ENCODE measurements around the gene ABI2. TPM values are rescaled to one million over a fixed set of nuclear protein-coding genes. Genes with fewer than 3 reads are reported as not detected.
A peak's percentile ranks its signal among the peaks of the same experiment; 100 is the strongest.

Gene ABI2
- total RNA-seq, 1 donor from 2014 or later, result 101 TPM

GRCh38 chr2:203327582-203327900 lies 653 bp upstream of the ABI2 start:
- Mint-ChIP-seq H3K36me3 (ENCODE audit: low read depth, unreplicated experiment) (peaks cover 6% of the 10 kb centered on the region), H3K4me1 (ENCODE audit: unreplicated experiment) (peaks cover 20% of the 10 kb centered on the region), H3K27ac (ENCODE audit: unreplicated experiment) (peak overlapping the region; percentile 100), H3K4me3 (ENCODE audit: unreplicated experiment) (peak overlapping the region; percentile 98), H3K27me3 (ENCODE audit: unreplicated experiment) (peaks cover 11% of the 10 kb centered on the region), H3K9me3 (ENCODE audit: unreplicated experiment) (no peaks in the 10 kb centered on the region)
- DNase-seq (ENCODE audit: low spot score), result no peak
- TF ChIP-seq, protein P1, sequence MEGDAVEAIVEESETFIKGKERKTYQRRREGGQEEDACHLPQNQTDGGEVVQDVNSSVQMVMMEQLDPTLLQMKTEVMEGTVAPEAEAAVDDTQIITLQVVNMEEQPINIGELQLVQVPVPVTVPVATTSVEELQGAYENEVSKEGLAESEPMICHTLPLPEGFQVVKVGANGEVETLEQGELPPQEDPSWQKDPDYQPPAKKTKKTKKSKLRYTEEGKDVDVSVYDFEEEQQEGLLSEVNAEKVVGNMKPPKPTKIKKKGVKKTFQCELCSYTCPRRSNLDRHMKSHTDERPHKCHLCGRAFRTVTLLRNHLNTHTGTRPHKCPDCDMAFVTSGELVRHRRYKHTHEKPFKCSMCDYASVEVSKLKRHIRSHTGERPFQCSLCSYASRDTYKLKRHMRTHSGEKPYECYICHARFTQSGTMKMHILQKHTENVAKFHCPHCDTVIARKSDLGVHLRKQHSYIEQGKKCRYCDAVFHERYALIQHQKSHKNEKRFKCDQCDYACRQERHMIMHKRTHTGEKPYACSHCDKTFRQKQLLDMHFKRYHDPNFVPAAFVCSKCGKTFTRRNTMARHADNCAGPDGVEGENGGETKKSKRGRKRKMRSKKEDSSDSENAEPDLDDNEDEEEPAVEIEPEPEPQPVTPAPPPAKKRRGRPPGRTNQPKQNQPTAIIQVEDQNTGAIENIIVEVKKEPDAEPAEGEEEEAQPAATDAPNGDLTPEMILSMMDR (IDR thresholded peaks at IDR 0.05; ENCODE audit: unreplicated experiment), result no peak

GRCh38 chr2:203328760-203329540 lies 756 bp downstream of the ABI2 start:
- Mint-ChIP-seq H3K4me3 (ENCODE audit: unreplicated experiment) (peak overlapping the region; percentile 93), H3K27ac (ENCODE audit: unreplicated experiment) (peak overlapping the region; percentile 86), H3K4me1 (ENCODE audit: unreplicated experiment) (peaks cover 23% of the 10 kb centered on the region), H3K36me3 (ENCODE audit: low read depth, unreplicated experiment) (peaks cover 6% of the 10 kb centered on the region), H3K27me3 (ENCODE audit: unreplicated experiment) (peaks cover 11% of the 10 kb centered on the region), H3K9me3 (ENCODE audit: unreplicated experiment) (no peaks in the 10 kb centered on the region)
- TF ChIP-seq, protein P1 (IDR thresholded peaks at IDR 0.05; ENCODE audit: unreplicated experiment), result no peak
- DNase-seq (ENCODE audit: low spot score), result peak; percentile 59

DNA sequence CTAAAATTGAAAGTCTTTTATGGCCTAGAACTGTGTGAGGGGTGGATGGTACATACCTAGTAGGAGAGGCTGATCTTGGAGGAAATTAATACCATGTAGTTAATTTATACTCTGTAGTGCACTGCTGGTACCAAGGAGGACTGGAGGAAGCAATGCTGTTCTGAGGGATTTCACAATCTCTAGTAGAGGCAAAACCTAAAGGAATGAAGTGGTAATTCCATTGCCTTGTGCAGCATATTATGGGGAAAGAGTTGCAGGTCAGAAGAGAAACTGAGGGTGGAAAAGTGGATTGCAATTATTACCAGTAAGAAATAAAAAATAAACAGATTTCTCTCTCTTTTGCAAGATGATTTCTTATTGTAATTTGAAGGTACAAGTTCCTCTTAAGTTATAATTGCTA lies 2.2 kb downstream of the ABI2 start:
- Mint-ChIP-seq H3K27ac (ENCODE audit: unreplicated experiment) (no peak overlapping the region), H3K9me3 (ENCODE audit: unreplicated experiment) (no peaks in the 10 kb centered on the region), H3K27me3 (ENCODE audit: unreplicated experiment) (peaks cover 11% of the 10 kb centered on the region), H3K36me3 (ENCODE audit: low read depth, unreplicated experiment) (peaks cover 6% of the 10 kb centered on the region), H3K4me3 (ENCODE audit: unreplicated experiment) (peak overlapping the region; percentile 93), H3K4me1 (ENCODE audit: unreplicated experiment) (peaks cover 26% of the 10 kb centered on the region)
- no peak for DNase-seq (ENCODE audit: low spot score)
- TF ChIP-seq, protein P1 (IDR thresholded peaks at IDR 0.05; ENCODE audit: unreplicated experiment), result no peak

- H3K4me1 Mint-ChIP-seq (ENCODE audit: unreplicated experiment), result peaks cover 13% of the 10 kb centered on the region
- no peaks in the 10 kb centered on the region for H3K27me3 Mint-ChIP-seq (ENCODE audit: unreplicated experiment)
- TF ChIP-seq, protein P1 (IDR thresholded peaks at IDR 0.05; ENCODE audit: unreplicated experiment), result no peak
- DNase-seq (ENCODE audit: low spot score), result no peak
- no peak overlapping the region for H3K4me3 Mint-ChIP-seq (ENCODE audit: unreplicated experiment)
- no peaks in the 10 kb centered on the region for H3K9me3 Mint-ChIP-seq (ENCODE audit: unreplicated experiment)
- no peak overlapping the region for H3K27ac Mint-ChIP-seq (ENCODE audit: unreplicated experiment)
- peaks cover 8% of the 10 kb centered on the region for H3K36me3 Mint-ChIP-seq (ENCODE audit: low read depth, unreplicated experiment)
Measured at GRCh38 chr2:203338322-203338721, 10.1 kb downstream of the ABI2 start.

GRCh38 chr2:203340791-203341487 lies 12.7 kb downstream of the ABI2 start:
- Mint-ChIP-seq H3K27me3 (ENCODE audit: unreplicated experiment) (no peaks in the 10 kb centered on the region), H3K36me3 (ENCODE audit: low read depth, unreplicated experiment) (peaks cover 19% of the 10 kb centered on the region), H3K4me3 (ENCODE audit: unreplicated experiment) (peak overlapping the region; percentile 5), H3K4me1 (ENCODE audit: unreplicated experiment) (peaks cover 10% of the 10 kb centered on the region), H3K9me3 (ENCODE audit: unreplicated experiment) (no peaks in the 10 kb centered on the region), H3K27ac (ENCODE audit: unreplicated experiment) (peak overlapping the region; percentile 78)
- TF ChIP-seq, protein P1 (IDR thresholded peaks at IDR 0.05; ENCODE audit: unreplicated experiment), result no peak
- no peak for DNase-seq (ENCODE audit: low spot score)
